ENCODE data around the gene SCAPER.

Gene SCAPER

GRCh38 chr15:76335307-76336253 is 569.6 kb downstream of the SCAPER start:
- ChIA-PET POLR2A (interaction anchor here (0.7 to 2.3 kb wide), 5 partner anchors 10 to 596 kb away, joined by 3 to 16 read pairs (median 3); partner anchors contain the start of gene ETFA), CTCF (interaction anchor here (1.1 to 1.7 kb wide), 5 partner anchors 11 to 531 kb away, joined by 3 to 6 read pairs (median 3); no protein-coding TSS in a partner anchor)
- peak overlapping the region; percentile 62 for H3K4me3 ChIP-seq (ENCODE audit: low read depth, low read length)
- TF ChIP-seq CTCF (IDR thresholded peaks at IDR 0.05; ENCODE audit: insufficient read depth, low read length, missing control alignments) = no peak
- DNase-seq (ENCODE audit: low read depth, low spot score) = no peak

GRCh38 chr15:76334438-76335306 is 570.5 kb downstream of the SCAPER start:
- H3K4me3 ChIP-seq (ENCODE audit: low read depth, low read length) = 0 out of 2 replicates have a peak overlapping the region, but pooled peaks have one; percentile 20
- DNase-seq (ENCODE audit: low read depth, low spot score) = no peak
- ChIA-PET CTCF (interaction anchor here (1.1 to 1.9 kb wide), 8 partner anchors 10 to 532 kb away, joined by 3 to 11 read pairs (median 5); no protein-coding TSS in a partner anchor), POLR2A (no interaction called here)
- TF ChIP-seq CTCF (IDR thresholded peaks at IDR 0.05; ENCODE audit: insufficient read depth, low read length, missing control alignments) = no peak

GRCh38 chr15:76333720-76334437 is 571.3 kb downstream of the SCAPER start:
- POLR2A ChIA-PET = no interaction called here
- peak; percentile 40 for TF ChIP-seq CTCF (IDR thresholded peaks at IDR 0.05; ENCODE audit: insufficient read depth, low read length, missing control alignments)
- CTCF ChIA-PET = interaction anchor here (1.2 to 1.9 kb wide), 4 partner anchors 10 to 143 kb away, joined by 3 to 11 read pairs (median 8); no protein-coding TSS in a partner anchor
- DNase-seq (ENCODE audit: low read depth, low spot score) = no peak
- H3K4me3 ChIP-seq (ENCODE audit: low read depth, low read length) = no peak overlapping the region

GRCh38 chr15:76333309-76333708 is 571.8 kb downstream of the SCAPER start:
- H3K4me3 ChIP-seq (ENCODE audit: low read depth, low read length) = no peak overlapping the region
- no peak for TF ChIP-seq CTCF (IDR thresholded peaks at IDR 0.05; ENCODE audit: insufficient read depth, low read length, missing control alignments)
- CTCF ChIA-PET = interaction anchor here (0.9 to 5.5 kb wide), 6 partner anchors 9 to 164 kb away, joined by 3 to 47 read pairs (median 8); no protein-coding TSS in a partner anchor
- DNase-seq (ENCODE audit: low read depth, low spot score) = no peak
- POLR2A ChIA-PET = no interaction called here

GRCh38 chr15:76332796-76333195 is 572.3 kb downstream of the SCAPER start:
- DNase-seq (ENCODE audit: low read depth, low spot score) = no peak
- no peak overlapping the region for H3K4me3 ChIP-seq (ENCODE audit: low read depth, low read length)
- CTCF ChIA-PET = interaction anchor here (0.9 to 5.5 kb wide), 5 partner anchors 8 to 164 kb away, joined by 3 to 47 read pairs (median 6); no protein-coding TSS in a partner anchor
- TF ChIP-seq CTCF (IDR thresholded peaks at IDR 0.05; ENCODE audit: insufficient read depth, low read length, missing control alignments) = no peak
- POLR2A ChIA-PET = no interaction called here
